KOPT-K1 (cell line): ENCODE measurements around the gene NANOS2.
"Not testable (repeated sequence)": the region's sequence is repeated elsewhere in the genome, so short reads cannot be mapped to it uniquely, and the experiment has no call there.

Experiments
- H3K27ac ChIP-seq: fragments of 200-600 bp; sonication (generic); 2 replicates; pipeline ENCODE4 v1.5.1; 2016; ENCODE audit warnings: antibody characterized with exemption, mild to moderate bottlenecking, low read depth, low read length; ENCODE audit not compliant: poor library complexity, severe bottlenecking
- H3K36me3 ChIP-seq: fragments of 200-600 bp; sonication (generic); 2 replicates; pipeline ENCODE4 v1.5.1; 2017; ENCODE audit warnings: antibody characterized with exemption, mild to moderate bottlenecking, low read length, moderate library complexity; ENCODE audit not compliant: insufficient read depth
- H3K9me3 ChIP-seq: fragments of 200-600 bp; sonication (generic); 2 replicates; pipeline ENCODE4 v1.5.1; 2017; ENCODE audit warnings: antibody characterized with exemption, low read length, mild to moderate bottlenecking; ENCODE audit not compliant: insufficient read depth, poor library complexity, severe bottlenecking

The NANOS2 gene

GRCh38 chr19:45908956-45909355 lies 5.6 kb downstream of the NANOS2 start:
- H3K27ac ChIP-seq: no peak overlapping the region
- no peaks in the 10 kb centered on the region for H3K36me3 ChIP-seq
- H3K9me3 ChIP-seq: no peaks in the 10 kb centered on the region

- no peak overlapping the region for H3K27ac ChIP-seq
- H3K9me3 ChIP-seq: no peaks in the 10 kb centered on the region
Observed at GRCh38 chr19:45906221-45906620, 8.4 kb downstream of the NANOS2 start.

GRCh38 chr19:45905011-45905410 lies 9.6 kb downstream of the NANOS2 start:
- Histone ChIP-seq H3K27ac (no peak overlapping the region), H3K36me3 (peaks cover 6% of the 10 kb centered on the region; the same call in 1 of the 2 replicates), H3K9me3 (no peaks in the 10 kb centered on the region)

More at GRCh38 chr19:45906221-45906620, 8.4 kb downstream of the NANOS2 start:
- no peaks in the 10 kb centered on the region for H3K36me3 ChIP-seq

GRCh38 chr19:45902651-45903625 lies 11.6 kb downstream of the NANOS2 start:
- Histone ChIP-seq H3K27ac (peak overlapping the region; percentile 83), H3K9me3 (no peaks in the 10 kb centered on the region), H3K36me3 (peaks cover 26% of the 10 kb centered on the region)

GRCh38 chr19:45901912-45902650 lies 12.5 kb downstream of the NANOS2 start, which contains the start of gene MYPOP:
MYPOP (minus strand) TSS chr19:45902613; CDS start chr19:45901773, 840 bp downstream.
- Histone ChIP-seq H3K9me3 (no peaks in the 10 kb centered on the region), H3K36me3 (peaks cover 33% of the 10 kb centered on the region), H3K27ac (peak within 1 kb of the TSS; percentile 83)

GRCh38 chr19:45901432-45901911 lies 13.1 kb downstream of the NANOS2 start:
- H3K27ac ChIP-seq: peak overlapping the region; percentile 83

GRCh38 chr19:45900738-45901431 lies 13.7 kb downstream of the NANOS2 start:
- no peak overlapping the region for H3K27ac ChIP-seq
- no peaks in the 10 kb centered on the region for H3K9me3 ChIP-seq
- H3K36me3 ChIP-seq: peaks cover 39% of the 10 kb centered on the region

More at GRCh38 chr19:45901432-45901911, 13.1 kb downstream of the NANOS2 start:
- no peaks in the 10 kb centered on the region for H3K9me3 ChIP-seq
- peaks cover 34% of the 10 kb centered on the region for H3K36me3 ChIP-seq

- H3K9me3 ChIP-seq: no peaks in the 10 kb centered on the region
- H3K36me3 ChIP-seq: peaks cover 47% of the 10 kb centered on the region
- no peak overlapping the region for H3K27ac ChIP-seq
Observed at GRCh38 chr19:45899919-45900589, 14.5 kb downstream of the NANOS2 start.

- Histone ChIP-seq H3K27ac (no peak overlapping the region), H3K36me3 (peaks cover 52% of the 10 kb centered on the region), H3K9me3 (no peaks in the 10 kb centered on the region)
Observed at GRCh38 chr19:45899253-45899652, 15.3 kb downstream of the NANOS2 start.

- peaks cover 52% of the 10 kb centered on the region for H3K36me3 ChIP-seq
- no peaks in the 10 kb centered on the region for H3K9me3 ChIP-seq
- no peak overlapping the region for H3K27ac ChIP-seq
Observed at GRCh38 chr19:45897261-45897812, 17.2 kb downstream of the NANOS2 start.

GRCh38 chr19:45895983-45896599 lies 18.5 kb downstream of the NANOS2 start:
- peaks cover 52% of the 10 kb centered on the region for H3K36me3 ChIP-seq
- H3K27ac ChIP-seq, H3K9me3 ChIP-seq: not testable (repeated sequence)

- H3K27ac ChIP-seq: no peak overlapping the region
- peaks cover 51% of the 10 kb centered on the region for H3K36me3 ChIP-seq
- no peaks in the 10 kb centered on the region for H3K9me3 ChIP-seq
Observed at GRCh38 chr19:45895519-45895972, 19.0 kb downstream of the NANOS2 start.

GRCh38 chr19:45890877-45891276 lies 23.7 kb downstream of the NANOS2 start:
- Histone ChIP-seq H3K36me3 (peaks cover 12% of the 10 kb centered on the region; the same call in 1 of the 2 replicates), H3K27ac (no peak overlapping the region), H3K9me3 (no peaks in the 10 kb centered on the region)
